OCI-LY3 (cell line): ENCODE data around the gene RBM48.

Source experiments
- CTCF ChIP-seq: fragments of 200-600, 300-600 bp; sonication (generic); IDR thresholded peaks from 2 replicates; pipeline ENCODE4 v1.5.1; 2014; ENCODE audit warnings: antibody characterized with exemption, low read length, low read depth
- EZH2phosphoT487 ChIP-seq: fragments of 200-600 bp; shearing (Covaris generic); IDR thresholded peaks from 2 replicates; pipeline ENCODE4 v1.6.1; 2018; ENCODE audit warnings: antibody characterized with exemption, mixed run types, low read depth

GRCh38 chr7:92557808-92558362, 29.3 kb downstream of the RBM48 start:
- TF ChIP-seq CTCF (no peak), EZH2phosphoT487 (no peak)
